ENCODE results near the gene CDH13. TPM values are rescaled to one million over a fixed set of nuclear protein-coding genes. Genes with fewer than 3 reads are reported as not detected.
A peak's percentile ranks its signal among the peaks of the same experiment; 100 is the strongest.

CDH13 gene
- total RNA-seq, 4 donors from 2014 or later = 3.1 to 13.5 (median 8.9) TPM

GRCh38 chr16:83744441-83744981 lies 1117.7 kb downstream of the CDH13 start:
- no peaks in the 10 kb centered on the region for H3K9me3 ChIP-seq
- H3K4me3 ChIP-seq = no peak overlapping the region
- peaks cover 0 to 6% (median 0%) of the 10 kb centered on the region in 4 donors for H3K36me3 ChIP-seq
- no peak for DNase-seq (ENCODE audit: extremely low spot score)
- peaks cover 0 to 13% (median 0%) of the 10 kb centered on the region in 4 donors for H3K27me3 ChIP-seq
- intact Hi-C loops (cut with DNase I) = no loop called here
- TF ChIP-seq EP300 (IDR thresholded peaks at IDR 0.05) (no peak), POLR2AphosphoS5 (IDR thresholded peaks at IDR 0.05) (peak; percentile 16 to 38), POLR2A (IDR thresholded peaks at IDR 0.05; ENCODE audit: low read depth) (no peak)
- TF ChIP-seq, protein P1, sequence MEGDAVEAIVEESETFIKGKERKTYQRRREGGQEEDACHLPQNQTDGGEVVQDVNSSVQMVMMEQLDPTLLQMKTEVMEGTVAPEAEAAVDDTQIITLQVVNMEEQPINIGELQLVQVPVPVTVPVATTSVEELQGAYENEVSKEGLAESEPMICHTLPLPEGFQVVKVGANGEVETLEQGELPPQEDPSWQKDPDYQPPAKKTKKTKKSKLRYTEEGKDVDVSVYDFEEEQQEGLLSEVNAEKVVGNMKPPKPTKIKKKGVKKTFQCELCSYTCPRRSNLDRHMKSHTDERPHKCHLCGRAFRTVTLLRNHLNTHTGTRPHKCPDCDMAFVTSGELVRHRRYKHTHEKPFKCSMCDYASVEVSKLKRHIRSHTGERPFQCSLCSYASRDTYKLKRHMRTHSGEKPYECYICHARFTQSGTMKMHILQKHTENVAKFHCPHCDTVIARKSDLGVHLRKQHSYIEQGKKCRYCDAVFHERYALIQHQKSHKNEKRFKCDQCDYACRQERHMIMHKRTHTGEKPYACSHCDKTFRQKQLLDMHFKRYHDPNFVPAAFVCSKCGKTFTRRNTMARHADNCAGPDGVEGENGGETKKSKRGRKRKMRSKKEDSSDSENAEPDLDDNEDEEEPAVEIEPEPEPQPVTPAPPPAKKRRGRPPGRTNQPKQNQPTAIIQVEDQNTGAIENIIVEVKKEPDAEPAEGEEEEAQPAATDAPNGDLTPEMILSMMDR (IDR thresholded peaks at IDR 0.05) = no peak
- 54% methylated on average over 10 of the region's 12 CpGs for WGBS
- H3K4me1 ChIP-seq = no peaks in the 10 kb centered on the region
- H3K27ac ChIP-seq (replicated peaks in 1 of 4) = peak overlapping the region in 2 of 4 donors; percentile 46 to 55

DNA sequence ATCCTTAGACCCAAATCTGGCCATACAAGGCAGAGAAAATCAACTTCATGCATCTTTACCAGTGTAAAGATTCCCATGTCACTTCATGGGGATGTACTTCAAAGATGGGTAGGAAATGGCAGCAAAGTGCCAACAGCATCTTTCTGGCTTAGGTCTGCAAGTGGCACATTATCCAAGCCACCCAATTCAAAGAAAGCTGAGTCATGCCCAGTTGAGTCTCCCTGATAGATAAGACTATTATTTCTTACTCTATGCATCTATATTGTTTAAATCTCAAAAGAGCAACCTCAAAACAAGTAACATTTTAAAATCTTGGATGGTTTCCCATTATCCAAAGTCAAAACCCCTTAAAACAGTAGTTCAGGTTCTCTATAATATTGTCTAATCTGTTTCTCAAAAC lies 1119.8 kb downstream of the CDH13 start:
- Histone ChIP-seq H3K27ac (replicated peaks in 1 of 4) (no peak overlapping the region), H3K4me3 (no peak overlapping the region), H3K27me3 (peaks cover 0 to 13% (median 0%) of the 10 kb centered on the region in 4 donors), H3K9me3 (no peaks in the 10 kb centered on the region), H3K36me3 (peaks cover 0 to 6% (median 0%) of the 10 kb centered on the region in 4 donors), H3K4me1 (no peaks in the 10 kb centered on the region)
- no peak for TF ChIP-seq POLR2A (IDR thresholded peaks at IDR 0.05; ENCODE audit: low read depth)
- no peak for TF ChIP-seq EP300 (IDR thresholded peaks at IDR 0.05)
- TF ChIP-seq, protein P1 (IDR thresholded peaks at IDR 0.05) = no peak
- TF ChIP-seq POLR2AphosphoS5 (IDR thresholded peaks at IDR 0.05) = no peak
- intact Hi-C loops (cut with DNase I) = no loop called here
- DNase-seq (ENCODE audit: extremely low spot score) = no peak

- no peak for DNase-seq (ENCODE audit: extremely low spot score)
- Histone ChIP-seq H3K27ac (replicated peaks in 1 of 4) (no peak overlapping the region), H3K27me3 (peaks cover 0 to 6% (median 0%) of the 10 kb centered on the region in 4 donors), H3K4me1 (no peaks in the 10 kb centered on the region), H3K9me3 (no peaks in the 10 kb centered on the region), H3K36me3 (peaks cover 0 to 6% (median 0%) of the 10 kb centered on the region in 4 donors), H3K4me3 (no peak overlapping the region)
- TF ChIP-seq POLR2AphosphoS5 (IDR thresholded peaks at IDR 0.05) (no peak), EP300 (IDR thresholded peaks at IDR 0.05) (no peak), POLR2A (IDR thresholded peaks at IDR 0.05; ENCODE audit: low read depth) (no peak)
- TF ChIP-seq, protein P1 (IDR thresholded peaks at IDR 0.05) = no peak
- 77% methylated on average over 3 of the region's 3 CpGs for WGBS
- intact Hi-C loops (cut with DNase I) = no loop called here
Measured at GRCh38 chr16:83747936-83748335, 1121.2 kb downstream of the CDH13 start.

GRCh38 chr16:83755391-83755790 lies 1128.6 kb downstream of the CDH13 start:
- no peaks in the 10 kb centered on the region for H3K4me1 ChIP-seq
- H3K36me3 ChIP-seq = no peaks in the 10 kb centered on the region
- intact Hi-C loops (cut with DNase I) = no loop called here
- no peak overlapping the region for H3K27ac ChIP-seq (replicated peaks in 1 of 4)
- peaks cover 0 to 19% (median 9%) of the 10 kb centered on the region in 4 donors for H3K9me3 ChIP-seq
- TF ChIP-seq EP300 (IDR thresholded peaks at IDR 0.05) (no peak), POLR2A (IDR thresholded peaks at IDR 0.05; ENCODE audit: low read depth) (no peak), POLR2AphosphoS5 (IDR thresholded peaks at IDR 0.05) (no peak)
- TF ChIP-seq, protein P1 (IDR thresholded peaks at IDR 0.05) = no peak
- H3K27me3 ChIP-seq = no peaks in the 10 kb centered on the region
- DNase-seq (ENCODE audit: extremely low spot score) = no peak
- no peak overlapping the region for H3K4me3 ChIP-seq

Data from esophagus muscularis mucosa (tissue), 4 donors.